Measurements from ENCODE around the gene PSMG4. TPM values are rescaled to one million over a fixed set of nuclear protein-coding genes. Genes with fewer than 3 reads are reported as not detected.

Gene PSMG4
- total RNA-seq, 1 donor, result 19.9 TPM

GRCh38 chr6:3214898-3215297 is 43.8 kb upstream of the PSMG4 start:
- no peak for TF ChIP-seq CTCF (IDR thresholded peaks at IDR 0.05; ENCODE audit: insufficient read depth, low read depth, low read length)
- DNase-seq (ENCODE audit: low read depth), result no peak
- H3K4me3 ChIP-seq (ENCODE audit: low read depth, low read length), result no peak overlapping the region

- no peak for TF ChIP-seq CTCF (IDR thresholded peaks at IDR 0.05; ENCODE audit: insufficient read depth, low read depth, low read length)
- no peak overlapping the region for H3K4me3 ChIP-seq (ENCODE audit: low read depth, low read length)
- DNase-seq (ENCODE audit: low read depth), result no peak
Measured at GRCh38 chr6:3217286-3217685, 41.5 kb upstream of the PSMG4 start.

GRCh38 chr6:3218266-3218665 is 40.5 kb upstream of the PSMG4 start:
- H3K4me3 ChIP-seq (ENCODE audit: low read depth, low read length), result no peak overlapping the region
- TF ChIP-seq CTCF (IDR thresholded peaks at IDR 0.05; ENCODE audit: insufficient read depth, low read depth, low read length), result no peak
- no peak for DNase-seq (ENCODE audit: low read depth)

- DNase-seq (ENCODE audit: low read depth), result no peak
- H3K4me3 ChIP-seq (ENCODE audit: low read depth, low read length), result no peak overlapping the region
- no peak for TF ChIP-seq CTCF (IDR thresholded peaks at IDR 0.05; ENCODE audit: insufficient read depth, low read depth, low read length)
Measured at GRCh38 chr6:3220366-3220765, 38.4 kb upstream of the PSMG4 start.

GRCh38 chr6:3221578-3221977 is 37.2 kb upstream of the PSMG4 start:
- no peak for DNase-seq (ENCODE audit: low read depth)
- no peak overlapping the region for H3K4me3 ChIP-seq (ENCODE audit: low read depth, low read length)
- no peak for TF ChIP-seq CTCF (IDR thresholded peaks at IDR 0.05; ENCODE audit: insufficient read depth, low read depth, low read length)

GRCh38 chr6:3222506-3223038 is 36.2 kb upstream of the PSMG4 start:
- no peak overlapping the region for H3K4me3 ChIP-seq (ENCODE audit: low read depth, low read length)
- TF ChIP-seq CTCF (IDR thresholded peaks at IDR 0.05; ENCODE audit: insufficient read depth, low read depth, low read length), result no peak
- DNase-seq (ENCODE audit: low read depth), result no peak

GRCh38 chr6:3226042-3226441 is 32.7 kb upstream of the PSMG4 start:
- TF ChIP-seq CTCF (IDR thresholded peaks at IDR 0.05; ENCODE audit: insufficient read depth, low read depth, low read length), result no peak
- DNase-seq (ENCODE audit: low read depth), result no peak
- H3K4me3 ChIP-seq (ENCODE audit: low read depth, low read length), result no peak overlapping the region
